GM19455 (cell line): ENCODE measurements around the gene NEDD8.
A peak's percentile ranks its signal among the peaks of the same experiment; 100 is the strongest.

Experiments used
- ATAC-seq: cut with Tn5 transposase; IDR thresholded peaks from one replicate; pipeline ENCODE4 v1.9.1; 2021; ENCODE audit not compliant: unreplicated experiment

NEDD8 gene

GRCh38 chr14:24232121-24232644, at the start of gene NEDD8:
NEDD8 (minus strand) TSS chr14:24232367; CDS start chr14:24232267, 100 bp downstream.
- peak; percentile 71 for ATAC-seq

- no peak for ATAC-seq
Observed at GRCh38 chr14:24281636-24282035, 49.5 kb upstream of the NEDD8 start.

- no peak for ATAC-seq
Observed at GRCh38 chr14:24280797-24281460, 48.8 kb upstream of the NEDD8 start.

- ATAC-seq = no peak
Observed at GRCh38 chr14:24279301-24280186, 47.4 kb upstream of the NEDD8 start.

- ATAC-seq = no peak
Observed at GRCh38 chr14:24278424-24278823, 46.3 kb upstream of the NEDD8 start.

- no peak for ATAC-seq
Observed at GRCh38 chr14:24277606-24278321, 45.6 kb upstream of the NEDD8 start.

GRCh38 chr14:24277071-24277470, 44.9 kb upstream of the NEDD8 start:
- ATAC-seq = no peak

- ATAC-seq = peak; percentile 37
Observed at GRCh38 chr14:24274101-24274543, 42.0 kb upstream of the NEDD8 start.

GRCh38 chr14:24273422-24273998, 41.3 kb upstream of the NEDD8 start:
- ATAC-seq = no peak

GRCh38 chr14:24272467-24272866, 40.3 kb upstream of the NEDD8 start:
- no peak for ATAC-seq

- ATAC-seq = no peak
Observed at GRCh38 chr14:24271834-24272263, 39.7 kb upstream of the NEDD8 start.

GRCh38 chr14:24271134-24271833, 39.1 kb upstream of the NEDD8 start, which contains the start of gene RABGGTA:
RABGGTA (minus strand) TSS chr14:24271597; CDS start chr14:24271115, 482 bp downstream.
- ATAC-seq = peak; percentile 80

- peak; percentile 3 for ATAC-seq
Observed at GRCh38 chr14:24270537-24271133, 38.5 kb upstream of the NEDD8 start.

GRCh38 chr14:24269910-24270536, 37.9 kb upstream of the NEDD8 start:
- no peak for ATAC-seq

GRCh38 chr14:24269368-24269767, 37.2 kb upstream of the NEDD8 start:
- ATAC-seq = no peak

- ATAC-seq = no peak
Observed at GRCh38 chr14:24268225-24268624, 36.1 kb upstream of the NEDD8 start.

GRCh38 chr14:24267516-24267915, 35.3 kb upstream of the NEDD8 start:
- ATAC-seq = no peak

GRCh38 chr14:24266344-24267244, 34.4 kb upstream of the NEDD8 start:
- ATAC-seq = no peak
